ENCODE data around the gene ESR1.

Gene ESR1

GRCh38 chr6:152164957-152165356 lies 357.5 kb downstream of the ESR1 start:
- TF ChIP-seq CSDC2 (CRISPR knock-in tag; IDR thresholded peaks at IDR 0.05) (no peak), ZNF565 (CRISPR knock-in tag; conservative IDR thresholded peaks at IDR 0.05; ENCODE audit: low read depth) (no peak), ZFP30 (CRISPR knock-in tag; IDR thresholded peaks at IDR 0.05) (no peak), ZNF8 (CRISPR knock-in tag; IDR thresholded peaks at IDR 0.05) (no peak), ZNF70 (CRISPR knock-in tag; IDR thresholded peaks at IDR 0.05) (no peak), PPARA (CRISPR knock-in tag; IDR thresholded peaks at IDR 0.05; ENCODE audit: borderline replicate concordance) (no peak), GLIS3 (CRISPR knock-in tag; IDR thresholded peaks at IDR 0.05) (no peak), ESRRG (CRISPR knock-in tag; IDR thresholded peaks at IDR 0.05) (no peak), ISL1 (CRISPR knock-in tag; IDR thresholded peaks at IDR 0.05) (no peak), SNAI2 (CRISPR knock-in tag; IDR thresholded peaks at IDR 0.05) (no peak), CREB5 (CRISPR knock-in tag; IDR thresholded peaks at IDR 0.05; ENCODE audit: low read depth) (no peak), TCF4 (CRISPR knock-in tag; IDR thresholded peaks at IDR 0.05; ENCODE audit: borderline replicate concordance) (no peak)
- no peak for ATAC-seq

- TF ChIP-seq GLIS3 (CRISPR knock-in tag; IDR thresholded peaks at IDR 0.05), result no peak
- no peak for TF ChIP-seq ZNF565 (CRISPR knock-in tag; conservative IDR thresholded peaks at IDR 0.05; ENCODE audit: low read depth)
- TF ChIP-seq ZFP3 (CRISPR knock-in tag; IDR thresholded peaks at IDR 0.05), result no peak
- no peak for TF ChIP-seq TCF4 (CRISPR knock-in tag; IDR thresholded peaks at IDR 0.05; ENCODE audit: borderline replicate concordance)
- no peak for TF ChIP-seq PPARA (CRISPR knock-in tag; IDR thresholded peaks at IDR 0.05; ENCODE audit: borderline replicate concordance)
- TF ChIP-seq ARNTL (CRISPR knock-in tag; IDR thresholded peaks at IDR 0.05; ENCODE audit: borderline replicate concordance, low read depth), result no peak
- no peak for TF ChIP-seq CREB5 (CRISPR knock-in tag; IDR thresholded peaks at IDR 0.05; ENCODE audit: low read depth)
Measured at GRCh38 chr6:152166497-152166896, 359.0 kb downstream of the ESR1 start.

DNA sequence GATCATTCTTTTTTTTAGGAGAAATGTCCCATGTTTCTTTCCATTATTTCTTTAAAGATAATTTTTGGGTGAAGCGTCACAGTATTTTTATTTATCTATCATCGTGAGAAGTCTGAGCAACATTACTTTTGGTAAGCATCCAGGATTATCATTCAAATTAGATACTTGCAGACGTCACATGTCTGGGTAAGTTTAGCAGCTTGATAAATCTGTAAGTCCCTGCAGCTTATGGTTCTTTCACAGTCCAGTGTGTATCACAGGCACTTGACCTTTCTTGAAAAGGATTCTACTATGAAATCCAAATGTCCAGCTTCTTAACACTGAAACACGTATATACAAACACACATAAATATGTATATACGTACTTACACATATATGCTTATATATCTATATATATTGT lies 359.4 kb downstream of the ESR1 start:
- ATAC-seq, result no peak
- TF ChIP-seq ZC3H10 (CRISPR knock-in tag; IDR thresholded peaks at IDR 0.05), result no peak
- TF ChIP-seq ESRRG (CRISPR knock-in tag; IDR thresholded peaks at IDR 0.05), result no peak
- no peak for TF ChIP-seq TSHZ2 (CRISPR knock-in tag; IDR thresholded peaks at IDR 0.05)
- no peak for TF ChIP-seq ZFP3 (CRISPR knock-in tag; IDR thresholded peaks at IDR 0.05)
- no peak for TF ChIP-seq ZFP30 (CRISPR knock-in tag; IDR thresholded peaks at IDR 0.05)
- TF ChIP-seq, protein P1, sequence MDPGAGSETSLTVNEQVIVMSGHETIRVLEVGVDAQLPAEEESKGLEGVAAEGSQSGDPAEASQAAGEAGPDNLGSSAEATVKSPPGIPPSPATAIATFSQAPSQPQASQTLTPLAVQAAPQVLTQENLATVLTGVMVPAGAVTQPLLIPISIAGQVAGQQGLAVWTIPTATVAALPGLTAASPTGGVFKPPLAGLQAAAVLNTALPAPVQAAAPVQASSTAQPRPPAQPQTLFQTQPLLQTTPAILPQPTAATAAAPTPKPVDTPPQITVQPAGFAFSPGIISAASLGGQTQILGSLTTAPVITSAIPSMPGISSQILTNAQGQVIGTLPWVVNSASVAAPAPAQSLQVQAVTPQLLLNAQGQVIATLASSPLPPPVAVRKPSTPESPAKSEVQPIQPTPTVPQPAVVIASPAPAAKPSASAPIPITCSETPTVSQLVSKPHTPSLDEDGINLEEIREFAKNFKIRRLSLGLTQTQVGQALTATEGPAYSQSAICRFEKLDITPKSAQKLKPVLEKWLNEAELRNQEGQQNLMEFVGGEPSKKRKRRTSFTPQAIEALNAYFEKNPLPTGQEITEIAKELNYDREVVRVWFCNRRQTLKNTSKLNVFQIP (CRISPR knock-in tag; IDR thresholded peaks at IDR 0.05; ENCODE audit: borderline replicate concordance, low read depth), result no peak
- no peak for TF ChIP-seq SNAI2 (CRISPR knock-in tag; IDR thresholded peaks at IDR 0.05)
- no peak for TF ChIP-seq ARNTL (CRISPR knock-in tag; IDR thresholded peaks at IDR 0.05; ENCODE audit: borderline replicate concordance, low read depth)
- no peak for TF ChIP-seq PATZ1 (CRISPR knock-in tag; IDR thresholded peaks at IDR 0.05; ENCODE audit: borderline replicate concordance)

More at GRCh38 chr6:152166497-152166896, 359.0 kb downstream of the ESR1 start:
- no peak for ATAC-seq
